ENCODE data around the gene MYH6. TPM values are rescaled to one million over a fixed set of nuclear protein-coding genes. Genes with fewer than 3 reads are reported as not detected.
"Not testable (repeated sequence)": the region's sequence is repeated elsewhere in the genome, so short reads cannot be mapped to it uniquely, and the experiment has no call there.

MYH6 gene
- total RNA-seq: 0.04 and 0.07 TPM in 2 replicates
- long read RNA-seq, partial matches to known transcripts: 1 of 1 reads
- long read RNA-seq, other reads (novel, unspliced or antisense): 0 of 1 reads

GRCh38 chr14:23407516-23408306 is at the start of gene MYH6:
Gene MYH6 (minus strand): TSS chr14:23408273. CDS start chr14:23407223, 1,050 bp downstream.
- H3K9me3 Mint-ChIP-seq (ENCODE audit: low read depth): no peaks in the 10 kb centered on the region
- no peaks in the 10 kb centered on the region for H3K36me3 Mint-ChIP-seq (ENCODE audit: insufficient read depth)
- no peak within 1 kb of the TSS for H3K27ac Mint-ChIP-seq
- peaks cover 53% of the 10 kb centered on the region for H3K27me3 Mint-ChIP-seq
- no peak within 1 kb of the TSS for H3K4me3 Mint-ChIP-seq (ENCODE audit: low read depth)
- no peak for TF ChIP-seq CTCF (IDR thresholded peaks at IDR 0.05; ENCODE audit: unreplicated experiment)
- DNase-seq (ENCODE audit: low spot score, unreplicated experiment): no peak
- H3K4me1 Mint-ChIP-seq (ENCODE audit: low read depth): peaks cover 4% of the 10 kb centered on the region

- not testable (repeated sequence) for H3K4me3 Mint-ChIP-seq (ENCODE audit: low read depth); H3K9me3 Mint-ChIP-seq (ENCODE audit: low read depth); H3K4me1 Mint-ChIP-seq (ENCODE audit: low read depth); H3K27ac Mint-ChIP-seq; DNase-seq (ENCODE audit: low spot score, unreplicated experiment); H3K27me3 Mint-ChIP-seq; H3K36me3 Mint-ChIP-seq (ENCODE audit: insufficient read depth)
- TF ChIP-seq CTCF (IDR thresholded peaks at IDR 0.05; ENCODE audit: unreplicated experiment): peak; percentile 26
Measured at GRCh38 chr14:23456883-23457586, 49.0 kb upstream of the MYH6 start.

- Mint-ChIP-seq H3K36me3 (ENCODE audit: insufficient read depth) (no peaks in the 10 kb centered on the region), H3K4me1 (ENCODE audit: low read depth) (no peaks in the 10 kb centered on the region), H3K4me3 (ENCODE audit: low read depth) (no peak overlapping the region), H3K9me3 (ENCODE audit: low read depth) (no peaks in the 10 kb centered on the region), H3K27me3 (peaks cover 5% of the 10 kb centered on the region), H3K27ac (no peak overlapping the region)
- no peak for TF ChIP-seq CTCF (IDR thresholded peaks at IDR 0.05; ENCODE audit: unreplicated experiment)
- no peak for DNase-seq (ENCODE audit: low spot score, unreplicated experiment)
Measured at GRCh38 chr14:23454445-23454856, 46.4 kb upstream of the MYH6 start.

- H3K27me3 Mint-ChIP-seq: peaks cover 11% of the 10 kb centered on the region
- peaks cover 9% of the 10 kb centered on the region for H3K4me1 Mint-ChIP-seq (ENCODE audit: low read depth)
- no peak overlapping the region for H3K4me3 Mint-ChIP-seq (ENCODE audit: low read depth)
- DNase-seq (ENCODE audit: low spot score, unreplicated experiment): no peak
- H3K27ac Mint-ChIP-seq: no peak overlapping the region
- no peak for TF ChIP-seq CTCF (IDR thresholded peaks at IDR 0.05; ENCODE audit: unreplicated experiment)
- H3K36me3 Mint-ChIP-seq (ENCODE audit: insufficient read depth): no peaks in the 10 kb centered on the region
- no peaks in the 10 kb centered on the region for H3K9me3 Mint-ChIP-seq (ENCODE audit: low read depth)
Measured at GRCh38 chr14:23452237-23452636, 44.2 kb upstream of the MYH6 start.

GRCh38 chr14:23450379-23450778 is 42.3 kb upstream of the MYH6 start:
- no peak for DNase-seq (ENCODE audit: low spot score, unreplicated experiment)
- TF ChIP-seq CTCF (IDR thresholded peaks at IDR 0.05; ENCODE audit: unreplicated experiment): no peak
- H3K4me3 Mint-ChIP-seq (ENCODE audit: low read depth): no peak overlapping the region

More at GRCh38 chr14:23450379-23450778, 42.3 kb upstream of the MYH6 start:
- no peak overlapping the region for H3K27ac Mint-ChIP-seq
- peaks cover 10% of the 10 kb centered on the region for H3K4me1 Mint-ChIP-seq (ENCODE audit: low read depth)
- no peaks in the 10 kb centered on the region for H3K36me3 Mint-ChIP-seq (ENCODE audit: insufficient read depth)
- no peaks in the 10 kb centered on the region for H3K9me3 Mint-ChIP-seq (ENCODE audit: low read depth)
- H3K27me3 Mint-ChIP-seq: peaks cover 11% of the 10 kb centered on the region

Data from progenitor cell of endocrine pancreas (in vitro differentiated cells).